OCI-LY1 (cell line): ENCODE data around the gene AFF2.

Experiments used
- H2AFZ ChIP-seq: fragments of 200-600 bp; sonication (generic), shearing (Covaris generic); 2 replicates; pipeline ENCODE4 v1.6.0; 2014; ENCODE audit warnings: antibody characterized with exemption, mild to moderate bottlenecking, low read length
- H3F3A ChIP-seq: fragments of 200-600 bp; sonication (generic), shearing (Covaris generic); 2 replicates; pipeline ENCODE4 v1.6.0; 2014; ENCODE audit warnings: mild to moderate bottlenecking, antibody characterized with exemption, low read length, moderate library complexity; ENCODE audit not compliant: insufficient read depth
- H3K27ac ChIP-seq: fragments of 200-600 bp; sonication (generic); 2 replicates; pipeline ENCODE4 v1.5.1; 2014; ENCODE audit warnings: low read length, mixed run types, mild to moderate bottlenecking, low read depth; ENCODE audit not compliant: poor library complexity, severe bottlenecking
- H3K27me3 ChIP-seq: fragments of 200-600 bp; sonication (generic); 2 replicates; pipeline ENCODE4 v1.6.0; 2014; ENCODE audit warnings: antibody characterized with exemption, mild to moderate bottlenecking, low read length, moderate library complexity; ENCODE audit not compliant: insufficient read depth
- H3K36me3 ChIP-seq: fragments of 200-600 bp; sonication (generic); 2 replicates; pipeline ENCODE4 v1.6.1; 2014; ENCODE audit warnings: mild to moderate bottlenecking, antibody characterized with exemption, low read length, moderate library complexity, mixed read lengths; ENCODE audit not compliant: insufficient read depth
- H3K4me1 ChIP-seq: fragments of 200-600 bp; sonication (generic); 2 replicates; pipeline ENCODE4 v1.5.1; 2014; ENCODE audit warnings: mild to moderate bottlenecking, low read length, moderate library complexity; ENCODE audit not compliant: insufficient read depth, severe bottlenecking
- H3K4me2 ChIP-seq: fragments of 200-600 bp; sonication (generic), shearing (Covaris generic); 2 replicates; pipeline ENCODE4 v1.6.1; 2014; ENCODE audit warnings: low read length
- H3K4me3 ChIP-seq: fragments of 200-600 bp; sonication (generic); 2 replicates; pipeline ENCODE4 v1.5.1; 2014; ENCODE audit warnings: low read length, low read depth, mild to moderate bottlenecking, mixed read lengths; ENCODE audit not compliant: poor library complexity, severe bottlenecking
- H3K79me2 ChIP-seq: fragments of 200-600 bp; shearing (Covaris generic); 2 replicates; pipeline ENCODE4 v1.6.1; 2016; ENCODE audit warnings: mixed run types, low read length, mixed read lengths; ENCODE audit not compliant: insufficient read depth
- H3K9ac ChIP-seq: fragments of 200-600 bp; sonication (generic), shearing (Covaris generic); 2 replicates; pipeline ENCODE4 v1.6.1; 2014; ENCODE audit warnings: mild to moderate bottlenecking, low read length, mixed read lengths
- H3K9me2 ChIP-seq: fragments of 200-600 bp; sonication (generic), shearing (Covaris generic); 2 replicates; pipeline ENCODE4 v1.6.1; 2014; ENCODE audit warnings: low read depth, mild to moderate bottlenecking, low read length, mixed read lengths
- H3K9me3 ChIP-seq: fragments of 200-600 bp; shearing (Covaris generic); 2 replicates; pipeline ENCODE4 v1.6.1; 2014; ENCODE audit warnings: low read length, mixed read lengths
- H4K20me1 ChIP-seq: fragments of 200-600 bp; sonication (generic), shearing (Covaris generic); 2 replicates; pipeline ENCODE4 v1.6.0; 2016; ENCODE audit warnings: mild to moderate bottlenecking, low read length; ENCODE audit not compliant: insufficient read depth
- CTCF ChIP-seq: fragments of 200-600 bp; sonication (generic), shearing (Covaris generic); IDR thresholded peaks from 2 replicates; pipeline ENCODE4 v1.5.1; 2017; ENCODE audit warnings: mild to moderate bottlenecking, antibody characterized with exemption, low read length, moderate library complexity, mixed read lengths
- EZH2 ChIP-seq: fragments of 200-600 bp; sonication (generic), shearing (Covaris generic); IDR thresholded peaks from 2 replicates; pipeline ENCODE4 v1.8.0; 2017; ENCODE audit warnings: borderline replicate concordance, mixed run types, mild to moderate bottlenecking, antibody characterized with exemption, low read length, moderate library complexity, mixed read lengths

AFF2 gene

DNA sequence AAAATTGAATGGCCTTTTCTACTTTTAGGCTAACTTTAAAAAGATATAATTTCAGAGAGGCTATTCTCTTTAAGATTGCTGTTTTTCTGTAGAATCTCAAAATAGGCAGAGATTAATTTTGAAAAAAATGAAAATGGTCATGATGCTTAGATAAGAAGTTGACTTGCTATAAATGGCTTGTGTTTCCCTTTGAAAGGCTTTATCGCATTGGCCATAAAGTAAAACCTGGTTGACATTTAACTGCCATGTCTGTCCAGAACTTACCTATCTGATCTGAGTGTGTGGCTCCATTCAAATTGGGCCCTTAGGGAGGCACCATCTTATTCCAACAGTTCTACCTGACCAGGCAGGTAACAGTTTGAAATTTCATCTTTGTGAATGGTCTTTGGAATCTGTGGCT is 56.1 kb downstream of the AFF2 start:
- Histone ChIP-seq H3K79me2 (0 out of 2 replicates have a peak, but pooled peaks cover 4% of the 10 kb centered on the region), H3K27me3 (no peaks in the 10 kb centered on the region), H3K4me2 (no peak overlapping the region), H2AFZ (no peak overlapping the region), H3K9me3 (no peaks in the 10 kb centered on the region), H4K20me1 (no peaks in the 10 kb centered on the region), H3F3A (no peaks in the 10 kb centered on the region), H3K27ac (no peak overlapping the region), H3K4me1 (peaks cover 35% of the 10 kb centered on the region), H3K9me2 (no peaks in the 10 kb centered on the region), H3K9ac (no peak overlapping the region), H3K36me3 (no peaks in the 10 kb centered on the region; the same call in 1 of the 2 replicates), H3K4me3 (no peak overlapping the region)
- no peak for TF ChIP-seq EZH2
- no peak for TF ChIP-seq CTCF

DNA sequence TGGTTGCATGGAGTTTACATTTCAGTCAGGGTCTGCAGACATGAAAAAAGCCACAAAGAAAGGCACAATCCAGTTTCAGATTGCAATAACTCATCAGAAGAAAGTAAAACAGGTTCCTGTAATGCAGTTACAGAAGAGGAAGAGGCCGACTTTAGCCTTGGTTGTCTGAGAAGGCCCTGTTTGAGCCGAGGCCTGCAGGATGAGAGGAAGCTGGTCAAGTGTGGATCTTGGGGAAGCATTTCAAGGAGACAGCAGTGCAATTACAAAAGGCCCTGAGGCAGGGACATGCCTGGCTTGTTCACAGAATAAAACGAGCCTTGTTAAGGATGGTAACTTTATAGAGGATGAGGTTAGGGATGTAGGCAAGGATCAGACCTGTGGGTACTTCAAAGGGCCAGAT is 62.4 kb downstream of the AFF2 start:
- Histone ChIP-seq H3K4me2 (peak overlapping the region; percentile 34; the same call in 1 of the 2 replicates), H3K9me3 (no peaks in the 10 kb centered on the region), H3K27ac (peak overlapping the region; percentile 76), H3K4me1 (peaks cover 38% of the 10 kb centered on the region), H4K20me1 (no peaks in the 10 kb centered on the region), H3K27me3 (no peaks in the 10 kb centered on the region), H2AFZ (no peak overlapping the region), H3K9me2 (no peaks in the 10 kb centered on the region), H3K36me3 (no peaks in the 10 kb centered on the region; the same call in 1 of the 2 replicates), H3K4me3 (no peak overlapping the region), H3F3A (no peaks in the 10 kb centered on the region), H3K9ac (no peak overlapping the region), H3K79me2 (peaks cover 11% of the 10 kb centered on the region; the same call in 1 of the 2 replicates)
- no peak for TF ChIP-seq EZH2
- TF ChIP-seq CTCF: no peak

- H3F3A ChIP-seq: no peaks in the 10 kb centered on the region
- H3K4me1 ChIP-seq: peaks cover 28% of the 10 kb centered on the region
- H3K27me3 ChIP-seq: no peaks in the 10 kb centered on the region
- no peak overlapping the region for H2AFZ ChIP-seq
- H3K4me3 ChIP-seq: no peak overlapping the region
- H3K36me3 ChIP-seq: no peaks in the 10 kb centered on the region
- TF ChIP-seq CTCF (no peak), EZH2 (no peak)
- H3K9me2 ChIP-seq: no peaks in the 10 kb centered on the region
- no peak overlapping the region for H3K4me2 ChIP-seq
- peaks cover 23% of the 10 kb centered on the region for H3K79me2 ChIP-seq
- H4K20me1 ChIP-seq: no peaks in the 10 kb centered on the region
- H3K9ac ChIP-seq: no peak overlapping the region
- no peak overlapping the region for H3K27ac ChIP-seq
- H3K9me3 ChIP-seq: no peaks in the 10 kb centered on the region
Measured at GRCh38 chrX:148567229-148567628, 66.8 kb downstream of the AFF2 start.
